ENCODE results near the gene DTNA.

Gene DTNA

DNA sequence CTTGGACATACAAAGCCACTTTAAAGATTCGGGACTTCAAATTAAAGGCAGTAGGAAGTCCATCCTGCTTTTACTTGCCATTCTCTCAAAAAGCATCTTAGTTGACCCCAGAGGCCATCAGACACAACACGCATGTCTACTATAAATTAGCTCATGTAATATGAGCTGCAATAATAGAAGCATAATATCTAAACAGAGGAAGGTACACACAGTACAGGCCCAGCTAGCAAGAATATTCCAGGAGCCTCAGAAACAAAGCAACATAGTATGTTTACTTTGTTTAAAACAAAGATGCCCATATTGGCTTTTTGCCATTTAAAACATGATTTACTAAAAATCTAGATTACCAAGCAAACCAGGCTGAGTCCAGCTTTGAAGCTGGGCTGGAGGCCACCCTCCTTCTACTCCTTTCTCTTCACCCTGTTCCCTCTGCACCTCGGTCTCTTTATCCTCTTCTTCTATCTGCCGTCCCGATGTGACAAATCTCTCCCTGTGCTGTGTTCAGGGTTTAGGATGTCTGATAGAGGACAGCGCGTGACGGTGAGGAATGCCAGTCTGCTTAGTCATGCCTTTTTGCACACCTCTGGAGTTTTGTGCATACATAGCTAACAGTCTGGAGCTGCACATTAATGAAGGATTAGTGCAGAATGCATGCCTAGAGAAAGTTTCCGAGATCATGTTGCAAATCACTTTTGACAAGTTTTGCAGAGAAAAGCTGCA, 28.2 kb downstream of the DTNA start:
- TF ChIP-seq, protein P1, sequence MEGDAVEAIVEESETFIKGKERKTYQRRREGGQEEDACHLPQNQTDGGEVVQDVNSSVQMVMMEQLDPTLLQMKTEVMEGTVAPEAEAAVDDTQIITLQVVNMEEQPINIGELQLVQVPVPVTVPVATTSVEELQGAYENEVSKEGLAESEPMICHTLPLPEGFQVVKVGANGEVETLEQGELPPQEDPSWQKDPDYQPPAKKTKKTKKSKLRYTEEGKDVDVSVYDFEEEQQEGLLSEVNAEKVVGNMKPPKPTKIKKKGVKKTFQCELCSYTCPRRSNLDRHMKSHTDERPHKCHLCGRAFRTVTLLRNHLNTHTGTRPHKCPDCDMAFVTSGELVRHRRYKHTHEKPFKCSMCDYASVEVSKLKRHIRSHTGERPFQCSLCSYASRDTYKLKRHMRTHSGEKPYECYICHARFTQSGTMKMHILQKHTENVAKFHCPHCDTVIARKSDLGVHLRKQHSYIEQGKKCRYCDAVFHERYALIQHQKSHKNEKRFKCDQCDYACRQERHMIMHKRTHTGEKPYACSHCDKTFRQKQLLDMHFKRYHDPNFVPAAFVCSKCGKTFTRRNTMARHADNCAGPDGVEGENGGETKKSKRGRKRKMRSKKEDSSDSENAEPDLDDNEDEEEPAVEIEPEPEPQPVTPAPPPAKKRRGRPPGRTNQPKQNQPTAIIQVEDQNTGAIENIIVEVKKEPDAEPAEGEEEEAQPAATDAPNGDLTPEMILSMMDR (IDR thresholded peaks at IDR 0.05; ENCODE audit: low read depth, low read length): no peak
- no peak overlapping the region for H3K4me3 ChIP-seq (ENCODE audit: low read depth, low read length)

GRCh38 chr18:34740101-34740500, 30.0 kb downstream of the DTNA start:
- TF ChIP-seq, protein P1 (IDR thresholded peaks at IDR 0.05; ENCODE audit: low read depth, low read length): no peak
- no peak overlapping the region for H3K4me3 ChIP-seq (ENCODE audit: low read depth, low read length)

DNA sequence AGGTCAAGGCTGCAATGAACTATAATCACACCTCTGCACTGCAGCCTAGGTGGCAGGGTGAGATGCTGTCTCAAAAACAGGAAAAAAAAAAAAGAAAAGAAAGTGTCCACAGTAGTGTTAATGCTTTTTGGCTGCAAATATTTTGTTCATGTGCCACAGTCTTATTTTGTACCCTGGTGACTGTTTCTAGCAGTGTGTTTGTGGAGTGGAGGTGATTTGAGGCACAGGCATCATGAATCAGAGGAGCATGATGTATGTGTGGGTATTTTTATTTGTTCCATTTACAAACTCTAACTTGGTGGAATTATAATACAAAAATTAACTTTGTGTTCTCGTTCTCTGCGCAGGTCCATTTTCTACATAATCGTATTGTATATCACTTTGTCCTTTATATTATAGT, 30.6 kb downstream of the DTNA start:
- TF ChIP-seq, protein P1 (IDR thresholded peaks at IDR 0.05; ENCODE audit: low read depth, low read length): no peak
- no peak overlapping the region for H3K4me3 ChIP-seq (ENCODE audit: low read depth, low read length)

- TF ChIP-seq, protein P1 (IDR thresholded peaks at IDR 0.05; ENCODE audit: low read depth, low read length): no peak
- no peak overlapping the region for H3K4me3 ChIP-seq (ENCODE audit: low read depth, low read length)
These were observed 31.3 kb downstream of the DTNA start for GRCh38 chr18:34741401-34741800.

DNA sequence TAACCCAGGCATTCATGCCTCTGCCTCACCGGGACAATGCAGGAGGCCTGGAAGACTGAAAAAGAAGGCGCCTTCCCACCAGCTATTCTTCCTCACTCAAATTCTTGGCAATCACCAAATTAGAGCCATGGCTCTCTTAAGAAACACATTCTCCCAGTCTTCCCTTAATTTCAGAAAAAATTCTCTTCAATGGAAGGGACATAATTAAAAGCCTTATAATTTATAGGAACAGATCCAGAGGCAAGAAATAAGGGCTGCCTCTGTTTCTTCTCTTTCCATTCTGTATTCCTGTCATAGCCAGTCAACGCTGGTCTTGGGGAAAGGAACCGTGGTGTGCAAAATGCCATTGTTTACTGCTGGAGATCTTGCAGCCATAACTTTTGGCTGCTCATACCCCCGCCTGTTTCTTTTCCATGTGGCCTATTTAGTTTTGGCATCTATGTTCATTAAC, 32.8 kb downstream of the DTNA start:
- TF ChIP-seq, protein P1 (IDR thresholded peaks at IDR 0.05; ENCODE audit: low read depth, low read length): no peak
- no peak overlapping the region for H3K4me3 ChIP-seq (ENCODE audit: low read depth, low read length)

- TF ChIP-seq, protein P1 (IDR thresholded peaks at IDR 0.05; ENCODE audit: low read depth, low read length): no peak
- H3K4me3 ChIP-seq (ENCODE audit: low read depth, low read length): no peak overlapping the region
These were observed 34.5 kb downstream of the DTNA start for GRCh38 chr18:34744569-34744968.

DNA sequence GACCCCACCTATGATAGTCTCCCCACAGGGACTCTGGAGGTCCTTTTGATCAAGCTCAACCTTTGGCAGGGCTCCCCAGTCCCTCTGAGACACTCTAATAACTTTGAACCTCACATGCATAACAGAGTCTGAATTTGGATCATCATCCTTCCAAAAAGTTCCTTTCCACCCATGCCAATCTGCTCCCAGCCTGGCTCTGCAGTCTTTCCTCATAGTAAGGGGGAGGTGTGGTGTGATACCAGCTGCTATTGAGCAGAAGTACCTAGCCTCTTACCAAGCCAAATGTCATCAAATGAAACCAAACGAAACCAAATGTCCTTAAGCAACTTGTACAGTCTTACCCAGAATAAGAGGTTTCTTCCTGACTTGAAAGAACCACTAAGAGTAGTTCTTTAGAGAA, 36.5 kb downstream of the DTNA start:
- TF ChIP-seq, protein P1 (IDR thresholded peaks at IDR 0.05; ENCODE audit: low read depth, low read length): no peak
- H3K4me3 ChIP-seq (ENCODE audit: low read depth, low read length): no peak overlapping the region

Data from WI38 (cell line).